Hypothalamus (tissue), 51 donors: ENCODE measurements around the gene CARS2.
"Not testable (repeated sequence)": the region's sequence is repeated elsewhere in the genome, so short reads cannot be mapped to it uniquely, and the experiment has no call there.

Experiments
- DNase-seq, 51 donors: peaks; one replicate each; lab custom pipeline; 2025; lab: John Stamatoyannopoulos, UW

CARS2 gene

DNA sequence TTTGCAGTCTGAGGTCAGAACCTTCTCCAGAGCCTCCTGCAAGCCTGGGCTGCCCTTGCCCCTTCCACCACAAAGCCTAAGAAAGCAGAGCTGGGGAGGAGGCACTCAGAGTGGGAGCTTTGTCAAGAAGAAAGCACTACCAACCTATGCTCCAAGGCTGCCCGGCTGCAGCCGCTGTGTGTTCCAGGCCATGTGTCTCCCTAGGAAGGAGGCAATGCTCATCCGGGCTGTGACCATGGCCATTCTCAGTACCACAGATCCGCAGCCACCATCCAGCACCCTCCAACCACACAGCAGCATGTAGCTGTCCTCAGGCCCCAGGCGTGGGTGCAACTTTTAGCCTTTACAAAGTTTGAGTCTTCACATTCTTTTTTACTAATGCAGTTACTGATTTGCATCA, 22.0 kb downstream of the CARS2 start:
- DNase-seq, result no peak

- no peak for DNase-seq
Measured at GRCh38 chr13:110683203-110683883, 22.6 kb downstream of the CARS2 start.

DNA sequence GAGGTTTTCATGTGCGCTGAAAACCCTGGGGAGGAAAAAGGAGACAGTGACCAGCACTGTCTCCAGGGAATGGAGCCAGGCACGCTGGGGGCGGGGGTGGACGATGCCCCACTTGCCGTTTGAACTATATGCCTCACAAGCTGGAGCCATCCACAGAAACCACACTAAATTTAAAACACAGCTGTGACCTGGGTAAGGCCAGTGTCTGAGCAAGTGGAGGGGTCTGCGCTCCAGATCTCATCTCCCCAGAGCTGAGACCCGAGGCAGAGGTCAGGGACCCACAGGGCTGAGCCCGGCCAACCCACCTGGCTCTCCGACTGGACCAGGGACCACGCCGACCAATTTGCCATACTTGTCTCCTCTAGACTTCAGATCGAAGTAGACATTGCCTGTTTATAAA, 23.2 kb downstream of the CARS2 start:
- DNase-seq, result no peak

DNA sequence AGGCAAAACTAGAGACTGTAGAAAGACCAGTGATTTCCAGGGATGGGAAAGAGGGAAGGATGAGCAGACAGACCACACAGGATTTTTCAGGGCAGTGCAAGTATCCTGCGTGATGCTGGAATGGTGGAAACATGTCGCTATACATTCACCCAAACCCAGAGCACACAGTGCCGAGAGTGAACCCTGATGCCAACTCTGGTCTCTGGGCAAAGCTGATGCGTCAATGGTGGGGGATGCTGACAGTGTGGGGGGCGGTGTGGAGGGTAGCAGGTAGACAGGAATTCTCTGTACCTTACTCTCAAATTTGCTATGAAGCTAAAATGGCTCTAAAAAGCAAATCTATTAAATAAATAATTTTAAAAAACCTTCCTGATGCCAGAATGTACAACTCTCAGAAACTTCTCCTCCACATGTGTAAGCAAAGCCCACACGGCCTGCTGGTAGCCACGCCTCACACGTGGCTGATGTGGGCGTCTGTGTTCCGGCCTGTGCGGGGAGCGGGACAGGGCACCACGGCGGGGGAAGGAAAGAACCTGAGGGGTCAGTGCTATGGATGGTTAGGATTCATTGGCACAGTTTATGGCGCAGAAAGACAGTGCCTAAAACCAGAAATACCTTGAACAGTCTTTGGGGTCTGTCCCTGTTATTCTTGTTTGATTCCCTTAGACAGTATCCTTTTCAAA, 23.9 kb downstream of the CARS2 start:
- no peak for DNase-seq

DNA sequence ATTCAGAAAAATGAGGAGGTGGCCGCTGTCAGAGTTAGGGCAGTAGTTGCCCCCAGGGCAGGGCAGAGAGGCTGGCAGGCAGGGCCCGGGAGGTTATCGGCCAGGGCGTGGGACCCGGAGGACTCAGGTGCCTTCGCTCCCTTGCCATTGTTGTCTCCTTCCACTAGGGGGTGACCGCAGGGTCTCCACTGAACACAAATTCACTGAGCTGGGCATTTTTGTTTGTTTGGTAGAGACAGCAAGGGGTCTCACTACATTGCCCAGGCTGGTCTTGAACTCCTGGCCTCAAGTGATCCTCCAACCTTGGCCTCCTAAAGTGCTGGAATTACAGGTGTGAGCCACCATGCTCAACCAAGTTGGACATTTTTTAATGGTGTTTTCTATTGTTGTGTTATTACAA, 25.1 kb downstream of the CARS2 start:
- no peak for DNase-seq

- DNase-seq, result no peak
Measured at GRCh38 chr13:110677731-110678545, 28.0 kb downstream of the CARS2 start.

GRCh38 chr13:110676595-110677587, 29.0 kb downstream of the CARS2 start:
- no peak for DNase-seq

GRCh38 chr13:110669814-110670213, 36.1 kb downstream of the CARS2 start:
- not testable (repeated sequence) for DNase-seq

- DNase-seq, result no peak
Measured at GRCh38 chr13:110669036-110669435, 36.9 kb downstream of the CARS2 start.

DNA sequence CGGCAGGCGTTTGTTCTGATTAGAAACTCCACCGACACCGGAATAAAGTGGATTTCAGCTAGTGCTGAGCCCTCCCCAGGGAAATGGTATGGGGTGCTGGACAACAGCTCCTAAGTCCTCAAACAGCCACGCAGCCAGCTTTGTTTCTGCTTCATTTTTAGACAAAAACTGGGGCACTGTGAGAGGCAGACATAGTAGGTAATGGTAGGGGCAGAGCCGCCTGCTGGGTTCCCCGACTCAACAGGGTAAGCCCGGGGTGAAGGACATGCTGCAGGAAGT, 39.7 kb downstream of the CARS2 start:
- DNase-seq, result no peak

- no peak for DNase-seq
Measured at GRCh38 chr13:110665491-110666254, 40.2 kb downstream of the CARS2 start.

GRCh38 chr13:110664673-110665072, 41.2 kb downstream of the CARS2 start:
- DNase-seq, result no peak

DNA sequence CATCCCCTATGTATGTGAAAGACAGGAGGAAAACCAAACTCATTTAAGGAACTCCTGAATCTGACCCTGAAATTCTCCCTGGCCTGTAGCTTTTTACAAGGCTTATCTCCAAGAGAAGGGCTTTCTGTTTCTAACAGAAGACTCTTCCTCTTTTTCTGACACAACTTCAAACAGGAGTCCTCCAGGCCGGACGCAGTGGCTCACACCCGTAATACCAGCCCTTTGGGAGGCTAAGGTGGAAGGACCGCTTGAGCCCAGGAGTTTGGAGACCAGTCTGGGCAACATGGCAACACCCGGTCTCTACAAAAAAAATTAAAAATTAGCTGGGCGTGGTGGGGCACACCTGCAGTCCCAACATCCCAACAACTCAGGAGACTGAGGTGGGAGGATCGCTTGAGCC, 41.9 kb downstream of the CARS2 start:
- no peak for DNase-seq

- DNase-seq, result no peak
Measured at GRCh38 chr13:110663491-110663890, 42.4 kb downstream of the CARS2 start.

DNA sequence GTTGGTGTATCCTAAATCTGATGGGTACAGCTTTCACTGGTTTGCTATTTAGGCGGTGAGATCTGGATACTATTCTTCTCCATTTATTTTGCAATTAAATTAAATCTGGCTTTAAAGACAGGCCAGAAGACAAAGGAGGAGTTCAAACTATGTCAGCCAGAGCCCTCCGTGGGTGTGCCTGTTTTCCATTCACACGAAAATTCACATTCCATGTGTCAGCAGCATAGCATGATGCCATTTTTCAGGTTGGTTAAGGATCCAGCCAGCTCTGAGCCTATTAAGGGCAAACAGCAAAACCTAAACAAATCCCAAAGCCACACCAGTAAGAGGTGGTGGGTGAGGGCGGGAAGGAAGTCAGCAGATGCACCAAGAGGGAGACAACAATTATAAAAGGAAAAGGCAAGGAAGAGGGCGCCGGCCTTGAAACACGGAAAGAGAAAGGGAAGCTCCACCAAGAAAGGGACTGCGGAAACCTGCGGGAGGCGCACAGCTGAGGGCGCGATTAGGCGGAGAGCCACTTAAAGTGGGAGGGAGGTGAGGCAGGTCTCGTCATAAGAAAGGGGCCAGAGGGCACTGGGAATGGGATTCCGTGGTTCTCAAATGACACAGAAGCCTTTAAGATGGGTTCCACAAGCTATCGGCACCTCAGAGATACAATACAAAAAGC, 43.0 kb downstream of the CARS2 start:
- DNase-seq, result no peak

- DNase-seq, result no peak
Measured at GRCh38 chr13:110662091-110662490, 43.8 kb downstream of the CARS2 start.

- no peak for DNase-seq
Measured at GRCh38 chr13:110661256-110661655, 44.7 kb downstream of the CARS2 start.

DNA sequence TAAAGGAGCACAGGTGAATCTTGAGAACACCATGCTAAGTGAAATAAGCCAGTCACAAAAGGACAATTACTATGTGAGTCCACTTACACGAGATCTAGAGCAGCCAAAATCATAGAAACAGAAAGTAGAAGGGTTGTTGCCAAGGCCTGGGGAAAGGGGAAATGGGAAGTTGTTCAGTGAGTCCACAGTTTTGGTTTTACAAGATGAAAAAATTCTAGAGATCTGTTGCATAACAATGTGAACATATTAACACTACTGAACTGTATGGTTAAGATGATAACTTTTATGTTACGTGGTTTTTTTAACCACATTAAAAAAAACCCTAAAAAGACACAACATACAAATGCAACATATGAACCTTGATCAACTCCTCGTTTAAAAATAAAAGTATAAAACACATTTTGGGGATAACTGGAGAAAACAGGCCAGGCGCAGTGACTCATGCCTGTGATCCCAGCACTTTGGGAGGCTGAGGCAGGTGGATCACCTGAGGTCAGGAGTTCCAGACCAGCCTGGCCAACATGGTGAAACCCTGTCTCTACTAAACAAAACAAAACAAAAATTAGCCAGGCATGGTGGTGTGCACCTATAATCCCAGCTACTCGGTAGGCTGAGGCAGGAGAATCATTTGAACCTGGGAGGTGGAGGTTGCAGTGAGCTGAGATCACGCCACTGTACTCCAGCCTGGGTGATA, 47.6 kb downstream of the CARS2 start:
- peak in 1 of 51 donors; percentile 17 for DNase-seq

GRCh38 chr13:110657196-110657595, 48.7 kb downstream of the CARS2 start:
- DNase-seq, result no peak
